BJ (cell line): Measurements from ENCODE around the gene LRIG1. TPM values are rescaled to one million over a fixed set of nuclear protein-coding genes. Genes with fewer than 3 reads are reported as not detected.

Experiments used
- CTCF ChIA-PET: fragments of 350-600 bp; formaldehyde crosslinking; extraction: SDS; loops from one replicate; lab custom pipeline; 2021; ENCODE audit warnings: antibody characterized with exemption, inconsistent platforms; lab: Yijun Ruan, JAX
- POLR2A ChIA-PET: fragments of 300-600 bp; sonication (Branson Sonifier 250); formaldehyde crosslinking; extraction: SDS; loops from one replicate; lab custom pipeline; 2021; ENCODE audit warnings: antibody characterized with exemption; lab: Charles Lee
- DNase-seq: peaks from one replicate; pipeline ENCODE4 v3.0.0-alpha.2; 2011; ENCODE audit warnings: low read depth
- H3K27me3 ChIP-seq: 2 replicates; pipeline ENCODE4 v1.6.0; 2011; ENCODE audit warnings: low read length; ENCODE audit not compliant: control insufficient read depth, insufficient read depth
- H3K36me3 ChIP-seq: 2 replicates; pipeline ENCODE4 v1.5.1; 2011; ENCODE audit warnings: low read length; ENCODE audit not compliant: control insufficient read depth, insufficient read depth
- H3K4me3 ChIP-seq: 2 replicates; pipeline ENCODE4 v1.5.1; 2011; ENCODE audit warnings: low read depth, mild to moderate bottlenecking, control low read depth, low read length
- CTCF ChIP-seq: IDR thresholded peaks from 2 replicates; pipeline ENCODE4 v1.5.1; 2011; ENCODE audit warnings: low read depth, mild to moderate bottlenecking, control low read depth, inconsistent platforms, low read length, moderate library complexity; ENCODE audit not compliant: insufficient read depth
- polyA plus RNA-seq: library from polyadenylated mRNA; depleted of rRNA; stranded (reverse); fragments of >200 nt; gene quantifications from 2 replicates; pipeline ENCODE4 v1.2.3, GENCODE V29; 2011

LRIG1 gene
- polyA plus RNA-seq, 1 experiment: 13.0 TPM

DNA sequence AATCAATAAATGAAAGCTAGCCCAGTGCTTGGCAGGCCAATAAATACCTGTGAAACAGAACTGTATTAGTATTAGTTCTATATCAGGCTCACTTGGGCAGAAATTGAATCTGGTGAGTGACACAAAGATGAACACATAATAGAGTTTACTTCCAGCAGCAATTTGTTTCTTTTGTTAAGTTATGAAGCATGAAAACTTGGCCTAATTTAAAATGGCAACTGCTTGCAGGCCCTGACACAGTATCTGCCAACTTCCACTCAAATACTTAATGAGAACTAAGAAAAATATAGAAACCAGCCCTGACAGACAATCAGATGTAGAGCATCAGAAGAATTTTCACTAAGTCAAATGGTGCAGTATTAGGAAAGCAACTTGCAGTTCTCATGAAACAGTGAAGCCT is 37.6 kb upstream of the LRIG1 start:
- Histone ChIP-seq H3K36me3 (no peaks in the 10 kb centered on the region), H3K27me3 (no peaks in the 10 kb centered on the region), H3K4me3 (no peak overlapping the region)
- ChIA-PET POLR2A (no interaction called here), CTCF (interaction anchor here (1.0 kb wide), 1 partner anchor 131 kb away, joined by 4 read pairs; no protein-coding TSS in a partner anchor)
- no peak for TF ChIP-seq CTCF
- DNase-seq: no peak

GRCh38 chr3:66537735-66538134 is 36.9 kb upstream of the LRIG1 start:
- DNase-seq: no peak
- no peak overlapping the region for H3K4me3 ChIP-seq
- H3K36me3 ChIP-seq: no peaks in the 10 kb centered on the region
- no peaks in the 10 kb centered on the region for H3K27me3 ChIP-seq
- ChIA-PET CTCF (no interaction called here), POLR2A (no interaction called here)
- TF ChIP-seq CTCF: no peak

GRCh38 chr3:66536791-66537190 is 36.0 kb upstream of the LRIG1 start:
- H3K4me3 ChIP-seq: no peak overlapping the region
- ChIA-PET POLR2A (no interaction called here), CTCF (no interaction called here)
- no peak for DNase-seq
- no peaks in the 10 kb centered on the region for H3K36me3 ChIP-seq
- H3K27me3 ChIP-seq: no peaks in the 10 kb centered on the region
- no peak for TF ChIP-seq CTCF

DNA sequence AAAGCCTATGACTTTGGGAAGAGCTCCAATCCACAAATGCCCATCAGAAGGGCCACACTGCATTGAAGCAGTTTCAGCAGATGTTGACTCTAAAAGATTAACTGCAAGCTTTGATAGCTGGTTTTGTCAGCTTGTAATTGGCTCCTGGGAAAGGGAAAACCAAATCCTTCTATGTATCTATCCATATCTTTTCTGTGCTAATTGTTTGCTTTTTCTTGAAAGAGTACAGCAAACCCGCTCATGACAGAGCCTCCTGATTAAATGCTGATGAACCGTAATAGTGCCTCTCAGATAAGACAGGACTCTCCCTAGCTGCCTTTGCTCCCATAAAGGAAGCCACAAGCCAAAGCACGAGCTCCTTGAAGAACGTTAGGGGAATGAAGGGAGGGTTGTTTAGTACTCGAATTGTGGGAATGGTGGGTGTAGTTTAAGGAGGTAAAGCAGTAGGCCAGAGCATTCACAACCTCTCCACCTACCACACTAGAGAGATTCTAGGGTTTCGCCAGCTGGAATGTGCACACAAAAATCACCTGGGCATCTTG is 33.6 kb upstream of the LRIG1 start:
- no peak for TF ChIP-seq CTCF
- CTCF ChIA-PET: interaction anchor here (0.8 kb wide), 1 partner anchor 17 kb away, joined by 5 read pairs; no protein-coding TSS in a partner anchor

DNA sequence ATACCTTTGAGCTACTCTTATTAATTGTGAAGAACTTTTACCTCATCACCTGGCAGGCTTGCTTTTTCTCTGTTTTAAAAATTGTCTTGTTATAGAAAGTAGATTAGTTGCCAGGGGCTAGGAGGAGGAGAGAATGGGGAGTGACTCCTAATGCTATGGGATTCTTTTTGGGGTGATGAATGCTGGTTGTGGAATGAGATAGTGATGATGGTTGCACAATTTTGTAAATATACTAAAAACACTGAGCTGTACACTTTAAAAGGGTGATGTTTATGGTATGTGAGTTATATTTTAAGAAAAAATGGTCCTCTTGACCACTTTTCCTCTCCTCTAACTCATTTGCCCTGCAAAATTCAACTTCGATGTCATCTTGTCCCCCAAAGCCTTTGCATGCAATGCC is 31.8 kb upstream of the LRIG1 start:
- ChIA-PET POLR2A (no interaction called here), CTCF (no interaction called here)
- Histone ChIP-seq H3K4me3 (no peak overlapping the region), H3K36me3 (no peaks in the 10 kb centered on the region), H3K27me3 (no peaks in the 10 kb centered on the region)
- TF ChIP-seq CTCF: no peak
- no peak for DNase-seq

More for the DNA sequence above, 33.6 kb upstream of the LRIG1 start:
- no peak for DNase-seq
- H3K36me3 ChIP-seq: no peaks in the 10 kb centered on the region
- H3K4me3 ChIP-seq: no peak overlapping the region
- POLR2A ChIA-PET: no interaction called here
- H3K27me3 ChIP-seq: no peaks in the 10 kb centered on the region
